ENCODE results near the gene CCDC102A.

Gene CCDC102A

GRCh38 chr16:57517397-57518367 is 18.7 kb downstream of the CCDC102A start:
- DNase-seq, result no peak

GRCh38 chr16:57516773-57517172 is 19.6 kb downstream of the CCDC102A start:
- DNase-seq, result no peak

GRCh38 chr16:57516176-57516725 is 20.1 kb downstream of the CCDC102A start:
- DNase-seq, result no peak

GRCh38 chr16:57514791-57515600 is 21.4 kb downstream of the CCDC102A start:
- no peak for DNase-seq

- DNase-seq, result no peak
These were observed 22.0 kb downstream of the CCDC102A start for GRCh38 chr16:57514371-57514770.

GRCh38 chr16:57513371-57514102 is 22.8 kb downstream of the CCDC102A start:
- no peak for DNase-seq

GRCh38 chr16:57512296-57513001 is 23.9 kb downstream of the CCDC102A start:
- DNase-seq, result no peak

GRCh38 chr16:57510016-57510871 is 26.1 kb downstream of the CCDC102A start:
- no peak for DNase-seq

- no peak for DNase-seq
These were observed 27.0 kb downstream of the CCDC102A start for GRCh38 chr16:57509231-57509923.

GRCh38 chr16:57508035-57508425 is 28.3 kb downstream of the CCDC102A start:
- no peak for DNase-seq

GRCh38 chr16:57507136-57508034 is 29.0 kb downstream of the CCDC102A start:
- DNase-seq, result no peak

GRCh38 chr16:57505169-57505568 is 31.2 kb downstream of the CCDC102A start:
- DNase-seq, result no peak

- DNase-seq, result no peak
These were observed 31.9 kb downstream of the CCDC102A start for GRCh38 chr16:57504491-57504890.

- DNase-seq, result no peak
These were observed 32.4 kb downstream of the CCDC102A start for GRCh38 chr16:57504001-57504400.

GRCh38 chr16:57503366-57503765 is 33.0 kb downstream of the CCDC102A start:
- DNase-seq, result no peak

GRCh38 chr16:57502048-57502775 is 34.2 kb downstream of the CCDC102A start:
- DNase-seq, result no peak

GRCh38 chr16:57501492-57501891 is 34.9 kb downstream of the CCDC102A start:
- no peak for DNase-seq

GRCh38 chr16:57500578-57501111 is 35.7 kb downstream of the CCDC102A start:
- DNase-seq, result no peak

All from stimulated activated CD8-positive, alpha-beta memory T cell treated with anti-CD3 and anti-CD28 coated beads, Interleukin-4, amount 100 ng/mL, for 48 hours (primary cell).